GM12875 (cell line): ENCODE results near the gene CEP104.

ENCODE experiments used
- H3K4me3 ChIP-seq: one replicate; pipeline ENCODE4 v1.5.1; 2011; ENCODE audit warnings: low read depth, low read length, control low read depth
- TF ChIP-seq, protein P1 (sequence below): IDR thresholded peaks from 2 replicates; pipeline ENCODE4 v1.5.1; 2011; ENCODE audit warnings: low read depth, mild to moderate bottlenecking, control low read depth, inconsistent platforms, low read length, moderate library complexity, borderline replicate concordance; ENCODE audit not compliant: insufficient read depth

The CEP104 gene

DNA sequence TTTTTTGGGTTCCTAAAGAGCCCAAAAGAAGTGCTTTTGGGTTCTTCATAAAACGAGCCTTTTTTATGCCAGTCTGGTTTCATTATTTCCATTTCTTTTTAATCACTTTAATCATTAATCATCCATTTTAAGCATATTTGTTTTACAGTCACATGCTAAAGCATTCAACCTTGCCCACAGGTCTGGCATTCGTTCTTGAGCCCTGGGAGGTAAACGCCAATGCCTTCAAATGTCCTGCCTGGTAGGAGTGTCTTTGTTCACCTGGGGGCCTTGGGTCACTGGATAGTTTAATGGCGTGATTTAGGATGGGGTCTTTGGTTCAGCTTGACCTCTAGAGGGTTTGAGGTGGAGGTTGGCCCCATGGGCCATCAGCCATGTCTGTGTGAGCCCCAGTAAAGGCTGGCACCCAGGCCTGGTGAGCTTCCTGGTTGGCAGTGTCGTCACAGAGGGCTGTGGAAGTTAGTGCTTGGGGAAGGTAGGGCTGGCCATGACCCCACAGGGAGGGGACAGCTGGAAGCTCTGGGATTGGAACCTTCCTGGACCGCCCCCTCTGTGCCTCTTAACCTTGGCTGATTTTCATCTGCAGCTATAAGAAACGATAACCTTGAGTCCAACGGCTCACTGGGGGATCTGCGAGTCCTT, 22.9 kb upstream of the CEP104 start:
- TF ChIP-seq, protein P1, sequence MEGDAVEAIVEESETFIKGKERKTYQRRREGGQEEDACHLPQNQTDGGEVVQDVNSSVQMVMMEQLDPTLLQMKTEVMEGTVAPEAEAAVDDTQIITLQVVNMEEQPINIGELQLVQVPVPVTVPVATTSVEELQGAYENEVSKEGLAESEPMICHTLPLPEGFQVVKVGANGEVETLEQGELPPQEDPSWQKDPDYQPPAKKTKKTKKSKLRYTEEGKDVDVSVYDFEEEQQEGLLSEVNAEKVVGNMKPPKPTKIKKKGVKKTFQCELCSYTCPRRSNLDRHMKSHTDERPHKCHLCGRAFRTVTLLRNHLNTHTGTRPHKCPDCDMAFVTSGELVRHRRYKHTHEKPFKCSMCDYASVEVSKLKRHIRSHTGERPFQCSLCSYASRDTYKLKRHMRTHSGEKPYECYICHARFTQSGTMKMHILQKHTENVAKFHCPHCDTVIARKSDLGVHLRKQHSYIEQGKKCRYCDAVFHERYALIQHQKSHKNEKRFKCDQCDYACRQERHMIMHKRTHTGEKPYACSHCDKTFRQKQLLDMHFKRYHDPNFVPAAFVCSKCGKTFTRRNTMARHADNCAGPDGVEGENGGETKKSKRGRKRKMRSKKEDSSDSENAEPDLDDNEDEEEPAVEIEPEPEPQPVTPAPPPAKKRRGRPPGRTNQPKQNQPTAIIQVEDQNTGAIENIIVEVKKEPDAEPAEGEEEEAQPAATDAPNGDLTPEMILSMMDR, result no peak
- H3K4me3 ChIP-seq, result no peak overlapping the region

DNA sequence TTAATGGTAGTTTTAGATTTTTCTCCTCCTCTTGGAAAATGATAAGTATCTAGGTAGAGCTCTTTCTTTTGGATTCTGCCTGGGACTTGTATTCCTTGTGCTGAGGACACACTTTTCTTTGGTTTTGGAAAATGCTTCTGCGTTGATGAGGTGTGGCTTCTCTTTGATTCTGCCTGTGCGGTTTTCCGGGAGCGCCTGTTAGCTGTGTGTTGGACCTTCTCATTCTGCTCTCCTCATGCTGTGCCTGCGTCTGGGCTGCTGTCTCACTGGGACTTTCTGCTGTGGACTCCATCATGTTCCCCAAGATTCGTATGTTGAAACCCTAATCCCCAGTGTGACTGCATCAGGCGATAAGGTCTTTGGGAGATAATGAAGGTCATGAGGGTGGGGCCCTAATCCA, 22.1 kb upstream of the CEP104 start:
- no peak overlapping the region for H3K4me3 ChIP-seq
- TF ChIP-seq, protein P1, result no peak

- H3K4me3 ChIP-seq, result no peak overlapping the region
- TF ChIP-seq, protein P1, result no peak
These were observed 19.7 kb upstream of the CEP104 start for GRCh38 chr1:3876716-3877115.

GRCh38 chr1:3874736-3875135, 17.7 kb upstream of the CEP104 start:
- no peak overlapping the region for H3K4me3 ChIP-seq
- TF ChIP-seq, protein P1, result no peak

- TF ChIP-seq, protein P1, result no peak
- no peak overlapping the region for H3K4me3 ChIP-seq
These were observed 15.5 kb upstream of the CEP104 start for GRCh38 chr1:3872546-3872945.

GRCh38 chr1:3871451-3871805, 14.4 kb upstream of the CEP104 start:
- H3K4me3 ChIP-seq, result no peak overlapping the region
- TF ChIP-seq, protein P1, result no peak

- H3K4me3 ChIP-seq, result no peak overlapping the region
- TF ChIP-seq, protein P1, result no peak
These were observed 12.8 kb upstream of the CEP104 start for GRCh38 chr1:3869751-3870301.
